ENCODE results near the gene RENBP. TPM values are rescaled to one million over a fixed set of nuclear protein-coding genes. Genes with fewer than 3 reads are reported as not detected.
A peak's percentile ranks its signal among the peaks of the same experiment; 100 is the strongest.
"Not testable (repeated sequence)": the region's sequence is repeated elsewhere in the genome, so short reads cannot be mapped to it uniquely, and the experiment has no call there.

The RENBP gene
- 1 to 10 TPM in 4 of 6 donors, under 1 TPM in 2; 0.68 to 3.8 (median 1.7) TPM for polyA plus RNA-seq (ENCODE audit: low read depth in 6 of 6)

DNA sequence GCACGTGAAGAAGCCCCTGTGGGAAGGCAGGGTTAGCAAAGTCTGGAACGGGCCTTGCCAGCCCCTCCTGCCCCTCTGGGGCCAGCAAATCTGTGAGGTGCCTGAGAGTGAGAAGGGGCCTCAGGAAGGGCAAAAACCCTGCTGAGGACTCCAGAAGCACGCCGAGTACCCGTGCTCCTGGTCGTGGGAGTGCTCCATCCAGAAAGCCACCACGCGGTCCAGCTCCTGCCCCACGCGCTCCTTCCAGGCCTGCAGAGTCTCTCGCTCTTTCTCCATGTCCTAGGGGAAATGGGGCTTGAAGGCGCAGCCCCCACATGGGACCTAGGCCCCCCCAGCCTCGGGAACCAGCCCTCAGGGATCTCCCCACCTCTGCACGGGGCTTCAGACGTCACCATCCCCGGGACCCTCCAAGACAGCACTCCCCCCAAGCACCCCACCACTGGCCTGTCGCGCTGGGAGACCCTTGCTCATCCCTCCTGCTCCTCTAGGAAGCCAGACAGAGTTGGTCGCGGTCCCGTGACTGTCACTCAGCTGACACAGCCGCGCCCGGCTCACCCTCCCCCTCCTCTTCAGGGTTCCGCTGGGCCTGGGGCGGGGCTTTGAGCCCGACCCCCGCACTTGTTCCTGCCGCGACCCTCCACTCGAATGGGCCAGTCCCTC, at the start of gene RENBP:
RENBP (minus strand) TSS at position 504 of the 660 bp plus-strand sequence; CDS start at position 471, 33 bp downstream.
- no peaks in the 10 kb centered on the region for H3K9me3 Mint-ChIP-seq
- H3K27me3 Mint-ChIP-seq: no peaks in the 10 kb centered on the region
- ATAC-seq (ENCODE audit: low read depth in 2 of 2) (peak; percentile 64 to 69), DNase-seq (peak; percentile 47)
- peak within 1 kb of the TSS; percentile 83 to 91 (median 88) for H3K4me3 Mint-ChIP-seq
- peak within 1 kb of the TSS; percentile 80 to 97 (median 92) for H3K27ac Mint-ChIP-seq
- H3K36me3 Mint-ChIP-seq: peaks cover 0 to 7% of the 10 kb centered on the region in 2 donors
- peaks cover 13 to 47% (median 17%) of the 10 kb centered on the region in 3 donors for H3K4me1 Mint-ChIP-seq

DNA sequence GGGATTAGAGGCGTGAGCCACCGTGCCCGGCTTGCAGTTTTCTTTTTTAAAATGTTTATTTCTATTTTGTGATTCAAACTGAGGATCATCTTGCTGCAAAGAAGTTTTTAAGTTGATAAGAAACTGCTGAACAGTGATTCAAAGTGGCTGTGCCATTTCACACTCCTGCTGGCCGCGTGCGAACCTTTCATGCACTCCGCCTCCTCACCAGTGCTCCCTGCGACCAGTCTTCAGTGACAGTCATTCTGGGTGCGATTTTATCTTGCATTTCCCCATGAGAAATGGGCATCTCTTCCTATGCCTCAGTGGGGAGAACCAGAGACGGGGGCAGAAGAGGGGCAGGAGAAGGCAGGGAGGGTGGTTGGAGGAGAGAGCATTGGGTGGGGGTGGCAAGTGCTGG, 49.5 kb upstream of the RENBP start:
- H3K4me3 Mint-ChIP-seq: no peak overlapping the region
- peaks cover 0 to 4% (median 0%) of the 10 kb centered on the region in 7 donors for H3K9me3 Mint-ChIP-seq
- no peak overlapping the region for H3K27ac Mint-ChIP-seq
- ATAC-seq (ENCODE audit: low read depth in 2 of 2): no peak
- no peaks in the 10 kb centered on the region for H3K27me3 Mint-ChIP-seq
- H3K4me1 Mint-ChIP-seq: peaks cover 0 to 2% (median 0%) of the 10 kb centered on the region in 3 donors
- DNase-seq: no peak
- H3K36me3 Mint-ChIP-seq: no peaks in the 10 kb centered on the region

DNA sequence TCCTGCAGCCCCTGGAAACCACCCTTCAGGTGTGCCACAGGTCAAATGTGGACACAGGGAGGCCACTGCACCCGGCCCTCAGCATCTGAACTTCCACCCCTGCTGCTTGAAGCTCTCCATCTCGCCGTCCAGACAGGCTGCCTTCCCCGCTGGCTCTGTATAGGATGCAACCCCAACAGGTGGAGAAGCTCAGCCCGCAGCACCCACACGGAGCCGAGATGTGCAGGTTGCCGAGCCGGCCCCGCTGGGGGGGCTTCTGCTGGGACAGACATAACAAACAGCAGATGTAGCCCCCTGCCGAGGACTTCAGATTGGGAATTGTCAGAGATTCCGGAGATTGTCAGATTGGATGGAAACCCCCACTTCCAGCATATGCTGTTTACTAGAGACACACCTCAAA, 48.6 kb upstream of the RENBP start:
- Mint-ChIP-seq H3K9me3 (peaks cover 0 to 4% (median 0%) of the 10 kb centered on the region in 7 donors), H3K4me3 (peak overlapping the region in 1 of 8 donors; percentile 9), H3K27ac (peak overlapping the region in 1 of 6 donors; percentile 81), H3K27me3 (no peaks in the 10 kb centered on the region), H3K4me1 (peaks cover 0 to 2% (median 0%) of the 10 kb centered on the region in 3 donors), H3K36me3 (no peaks in the 10 kb centered on the region)
- no peak for ATAC-seq (ENCODE audit: low read depth in 2 of 2)
- no peak for DNase-seq

DNA sequence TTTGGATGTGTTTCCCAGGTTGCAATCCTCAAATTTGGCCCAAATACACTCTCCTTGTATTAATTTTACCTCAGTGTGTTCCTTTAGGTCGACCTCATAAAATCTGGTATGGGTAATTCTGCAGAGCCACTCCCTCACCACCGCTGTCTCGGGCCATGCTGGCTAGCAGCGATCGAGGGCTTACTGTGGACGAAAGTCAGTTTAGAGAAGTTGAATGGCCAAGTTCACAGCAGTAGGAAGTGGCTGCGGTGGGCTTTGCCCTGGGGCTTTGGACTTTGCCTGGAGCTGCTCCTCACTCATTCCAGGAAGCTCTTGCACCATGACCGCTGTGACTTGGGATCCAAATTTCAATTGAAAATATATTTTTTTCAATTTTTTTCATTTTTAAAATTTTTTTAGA, 47.7 kb upstream of the RENBP start:
- H3K36me3 Mint-ChIP-seq: no peaks in the 10 kb centered on the region
- H3K4me3 Mint-ChIP-seq: peak overlapping the region in 1 of 8 donors; percentile 61
- DNase-seq: no peak
- H3K27me3 Mint-ChIP-seq: no peaks in the 10 kb centered on the region
- ATAC-seq (ENCODE audit: low read depth in 2 of 2): no peak
- H3K4me1 Mint-ChIP-seq: peaks cover 0 to 2% (median 0%) of the 10 kb centered on the region in 3 donors
- H3K27ac Mint-ChIP-seq: peak overlapping the region in 1 of 6 donors; percentile 21
- peaks cover 0 to 4% (median 0%) of the 10 kb centered on the region in 7 donors for H3K9me3 Mint-ChIP-seq

DNA sequence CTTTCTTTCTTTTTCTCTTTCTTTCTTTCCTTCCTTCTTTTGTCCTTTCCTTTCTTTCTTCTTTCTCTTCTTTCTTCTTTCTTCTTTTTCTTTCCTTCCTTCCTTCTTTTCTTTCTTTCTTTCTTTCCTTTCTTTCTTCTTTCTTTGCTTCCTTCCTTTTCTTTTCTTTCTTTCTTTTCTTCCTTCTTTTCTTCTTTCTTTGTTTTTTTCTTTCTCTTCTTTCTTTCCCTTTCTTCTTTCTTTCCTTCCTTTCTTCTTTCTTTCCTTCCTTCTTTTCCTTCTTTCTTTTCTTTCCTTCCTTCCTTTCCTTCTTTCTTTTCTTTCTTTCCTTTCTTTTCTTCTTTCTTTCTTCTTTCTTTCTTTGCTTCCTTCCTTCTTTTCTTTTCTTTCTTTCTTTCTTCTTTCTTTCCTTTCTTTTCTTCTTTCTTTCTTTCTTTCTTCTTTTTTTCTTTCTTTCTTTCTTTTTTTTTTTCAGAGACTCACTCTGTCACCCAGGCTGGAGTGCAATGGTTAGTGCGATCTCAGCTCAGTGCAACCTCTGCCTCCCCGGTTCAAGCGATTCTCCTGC, 46.7 kb upstream of the RENBP start:
- Mint-ChIP-seq H3K4me3 (no peak overlapping the region), H3K27me3 (no peaks in the 10 kb centered on the region)
- no peak for ATAC-seq (ENCODE audit: low read depth in 2 of 2)

DNA sequence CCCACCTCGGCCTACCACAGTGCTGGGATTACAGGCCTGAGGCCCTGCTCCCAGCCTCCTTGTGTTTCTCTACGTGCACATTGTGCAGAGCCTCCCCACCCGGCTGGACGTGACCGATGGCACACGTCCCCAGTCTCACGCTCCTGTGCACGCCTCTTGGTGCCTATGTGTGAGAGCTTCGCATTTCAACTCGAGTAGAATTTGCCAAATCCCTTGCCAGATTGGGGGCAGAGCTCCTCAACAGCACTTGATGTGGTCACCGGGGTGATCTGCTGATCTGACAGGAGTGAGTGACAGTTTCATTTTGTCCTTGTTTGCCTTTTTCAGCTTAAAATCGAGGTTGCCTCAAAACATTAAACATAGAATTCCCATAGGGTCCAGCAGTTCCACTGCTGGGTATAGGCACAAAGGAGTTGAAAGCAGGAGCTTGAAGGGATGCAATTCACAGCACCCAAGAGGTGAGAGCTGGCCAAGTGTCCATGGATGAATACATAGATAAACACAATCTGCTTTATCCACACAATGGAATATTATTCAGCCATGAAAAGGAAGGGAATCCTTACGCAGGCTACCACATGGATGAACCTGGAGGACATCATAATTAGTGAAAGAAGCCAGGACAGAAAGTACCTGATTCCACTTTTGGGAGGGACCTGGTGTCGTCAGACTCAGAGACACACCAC, 45.7 kb upstream of the RENBP start:
- ATAC-seq (ENCODE audit: low read depth in 2 of 2) (no peak), DNase-seq (no peak)
- Mint-ChIP-seq H3K4me1 (peaks cover 0 to 14% (median 0%) of the 10 kb centered on the region in 3 donors), H3K27ac (peak overlapping the region in 1 of 6 donors; percentile 33), H3K4me3 (no peak overlapping the region), H3K9me3 (peaks cover 0 to 4% (median 0%) of the 10 kb centered on the region in 7 donors), H3K36me3 (no peaks in the 10 kb centered on the region), H3K27me3 (no peaks in the 10 kb centered on the region)

More for the DNA sequence above, 46.7 kb upstream of the RENBP start:
- Mint-ChIP-seq H3K9me3 (peaks cover 0 to 4% (median 0%) of the 10 kb centered on the region in 7 donors), H3K36me3 (no peaks in the 10 kb centered on the region), H3K27ac (no peak overlapping the region), H3K4me1 (peaks cover 0 to 6% (median 0%) of the 10 kb centered on the region in 3 donors)
- no peak for DNase-seq

DNA sequence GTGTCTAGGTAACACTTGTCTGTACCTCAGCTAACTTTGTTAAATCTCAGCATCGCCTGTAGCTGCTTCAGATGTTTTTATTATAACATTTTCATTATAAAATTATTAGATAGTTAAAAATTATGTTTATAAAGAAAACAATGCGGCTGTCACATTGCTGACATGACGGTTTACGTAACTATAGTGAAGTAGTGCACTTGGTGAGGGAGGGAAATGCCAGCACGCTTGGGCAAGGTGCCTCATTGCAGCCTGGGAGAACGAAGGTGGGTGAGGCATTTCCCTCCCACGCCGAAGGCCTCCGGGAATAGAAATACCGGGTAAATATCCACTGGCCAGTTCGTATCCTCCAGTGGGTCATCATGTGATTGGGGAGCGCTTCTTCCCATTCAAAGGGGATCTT, 44.0 kb upstream of the RENBP start:
- Mint-ChIP-seq H3K9me3 (peaks cover 0 to 4% (median 0%) of the 10 kb centered on the region in 7 donors), H3K27me3 (no peaks in the 10 kb centered on the region), H3K27ac (no peak overlapping the region), H3K4me1 (peaks cover 8 to 30% (median 10%) of the 10 kb centered on the region in 3 donors), H3K36me3 (no peaks in the 10 kb centered on the region), H3K4me3 (no peak overlapping the region)
- no peak for ATAC-seq (ENCODE audit: low read depth in 2 of 2)
- no peak for DNase-seq

DNA sequence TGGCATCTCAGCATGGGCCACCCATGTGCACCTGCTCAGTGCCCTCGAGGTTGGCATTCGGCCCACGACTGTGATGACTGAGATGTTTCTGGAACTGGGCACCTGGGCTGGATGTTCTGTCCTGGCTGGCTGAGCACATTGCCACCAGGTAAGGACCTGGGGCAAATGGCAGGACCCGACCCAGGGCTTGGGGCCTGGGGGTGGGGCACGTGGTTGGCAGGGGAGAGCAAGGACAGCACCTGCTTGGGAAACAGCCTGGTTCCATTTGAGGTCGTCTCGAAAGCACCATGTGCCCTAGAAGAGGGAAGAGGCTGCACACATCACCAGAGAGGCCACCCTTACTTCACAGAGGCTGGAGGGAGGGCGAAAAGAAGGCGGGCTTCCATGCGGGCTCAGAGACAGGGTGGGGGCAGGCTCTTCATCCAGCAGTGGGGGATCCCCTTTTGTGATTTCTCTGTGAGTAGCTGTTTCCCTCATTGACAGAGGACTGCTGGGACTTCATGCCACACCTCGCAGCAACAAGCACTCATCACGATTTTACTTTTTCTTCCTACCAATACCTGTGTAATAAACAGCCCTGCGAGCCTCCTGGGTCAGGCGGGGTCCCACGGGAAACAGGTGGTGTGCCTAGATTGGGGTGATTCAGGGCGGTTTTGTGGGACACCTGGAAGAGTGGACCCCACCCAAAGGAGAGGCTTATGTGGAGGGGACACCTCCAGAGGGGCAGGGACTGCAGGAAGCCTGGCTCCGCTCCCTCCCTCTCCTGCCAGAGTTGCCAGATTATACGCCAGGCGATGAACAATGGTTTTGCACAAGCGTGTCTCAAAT, 40.1 kb upstream of the RENBP start:
- Mint-ChIP-seq H3K4me3 (peak overlapping the region; percentile 76 to 89 (median 84)), H3K27ac (peak overlapping the region; percentile 91 to 95 (median 94)), H3K4me1 (peaks cover 14 to 59% (median 30%) of the 10 kb centered on the region in 3 donors), H3K9me3 (no peaks in the 10 kb centered on the region), H3K27me3 (no peaks in the 10 kb centered on the region), H3K36me3 (no peaks in the 10 kb centered on the region)
- DNase-seq (peak; percentile 61), ATAC-seq (ENCODE audit: low read depth in 2 of 2) (peak; percentile 64 to 74)

DNA sequence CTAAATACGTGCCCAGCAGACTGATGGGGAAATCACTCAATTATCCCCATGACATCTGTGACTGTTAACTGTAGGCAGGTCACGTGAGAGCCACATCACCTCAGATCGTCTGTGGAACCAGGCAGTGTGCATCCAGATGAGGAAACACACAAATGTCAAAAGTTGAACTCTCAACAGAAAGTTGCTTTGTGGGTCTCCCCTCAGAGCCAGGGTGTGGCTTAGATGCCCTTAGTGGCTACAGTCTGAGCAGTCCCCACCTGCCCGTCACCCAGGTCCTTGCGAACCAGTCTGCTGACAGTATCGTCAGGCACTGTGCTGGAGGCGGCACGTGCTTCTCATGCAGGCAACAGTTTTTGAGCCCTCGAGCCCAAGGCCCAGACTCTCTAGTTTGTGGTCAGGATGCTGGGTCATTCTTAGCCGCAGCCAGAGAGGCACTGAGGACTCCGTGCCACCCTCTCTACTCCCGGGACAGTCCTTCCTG, 38.9 kb upstream of the RENBP start:
- H3K4me3 Mint-ChIP-seq: peak overlapping the region in 7 of 8 donors; percentile 38 to 85 (median 68)
- DNase-seq (no peak), ATAC-seq (ENCODE audit: low read depth in 2 of 2) (peak; percentile 24 to 29)
- no peaks in the 10 kb centered on the region for H3K9me3 Mint-ChIP-seq
- no peaks in the 10 kb centered on the region for H3K27me3 Mint-ChIP-seq
- no peaks in the 10 kb centered on the region for H3K36me3 Mint-ChIP-seq
- peaks cover 14 to 59% (median 30%) of the 10 kb centered on the region in 3 donors for H3K4me1 Mint-ChIP-seq
- peak overlapping the region; percentile 86 to 97 (median 92) for H3K27ac Mint-ChIP-seq

DNA sequence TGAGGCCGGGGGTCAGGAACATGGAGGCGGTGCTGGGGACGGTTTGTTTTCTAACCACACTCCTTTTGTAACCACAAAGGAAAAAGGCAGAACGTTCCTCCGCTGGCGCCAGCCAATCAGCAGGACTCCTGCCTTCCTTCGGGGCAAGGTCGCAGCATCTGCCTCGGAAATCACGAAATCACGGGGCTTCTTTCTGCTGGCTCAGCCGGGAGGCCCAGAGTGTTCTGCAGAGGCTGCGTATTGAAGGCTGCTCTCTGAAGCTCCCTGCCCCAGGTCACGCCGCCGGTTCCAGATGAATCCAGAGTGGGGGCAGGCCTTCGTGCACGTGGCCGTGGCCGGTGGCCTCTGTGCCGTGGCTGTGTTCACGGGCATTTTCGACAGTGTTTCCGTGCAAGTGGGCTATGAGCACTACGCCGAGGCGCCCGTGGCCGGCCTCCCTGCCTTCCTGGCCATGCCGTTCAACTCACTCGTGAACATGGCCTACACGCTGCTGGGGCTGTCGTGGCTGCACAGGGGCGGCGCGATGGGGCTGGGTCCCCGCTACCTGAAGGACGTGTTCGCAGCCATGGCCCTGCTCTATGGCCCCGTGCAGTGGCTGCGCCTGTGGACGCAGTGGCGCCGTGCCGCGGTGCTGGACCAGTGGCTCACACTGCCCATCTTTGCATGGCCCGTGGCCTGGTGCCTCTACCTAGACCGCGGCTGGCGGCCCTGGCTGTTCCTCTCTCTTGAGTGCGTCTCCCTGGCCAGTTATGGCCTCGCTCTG, 37.5 kb upstream of the RENBP start:
- DNase-seq (no peak), ATAC-seq (ENCODE audit: low read depth in 2 of 2) (no peak)
- H3K4me1 Mint-ChIP-seq: peaks cover 14 to 59% (median 30%) of the 10 kb centered on the region in 3 donors
- no peaks in the 10 kb centered on the region for H3K9me3 Mint-ChIP-seq
- H3K4me3 Mint-ChIP-seq: peak overlapping the region; percentile 60 to 87 (median 74)
- no peaks in the 10 kb centered on the region for H3K36me3 Mint-ChIP-seq
- H3K27ac Mint-ChIP-seq: peak overlapping the region; percentile 93 to 98 (median 95)
- H3K27me3 Mint-ChIP-seq: no peaks in the 10 kb centered on the region

DNA sequence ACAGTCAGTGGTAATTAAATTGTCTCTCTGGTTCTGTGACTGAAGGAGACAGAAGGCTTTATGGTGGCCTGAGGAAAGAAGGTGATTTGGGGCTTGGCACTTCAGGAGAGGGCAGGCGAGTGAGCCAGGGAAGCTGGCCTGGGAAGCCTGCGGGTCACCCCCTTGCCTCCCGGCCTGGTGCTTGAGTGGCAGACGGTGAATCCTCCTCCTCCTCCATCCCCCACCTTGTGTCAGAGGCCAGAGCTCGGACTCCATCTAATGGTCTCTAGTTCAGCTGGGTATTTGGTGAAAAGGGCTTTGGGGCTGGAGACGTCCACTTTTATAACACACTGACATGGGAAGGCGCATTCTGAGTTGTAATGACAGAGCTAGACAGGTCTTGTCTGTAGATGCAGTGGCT, 36.8 kb upstream of the RENBP start:
- H3K27me3 Mint-ChIP-seq: no peaks in the 10 kb centered on the region
- H3K4me3 Mint-ChIP-seq: peak overlapping the region; percentile 60 to 87 (median 74)
- H3K27ac Mint-ChIP-seq: peak overlapping the region; percentile 91 to 98 (median 95)
- peaks cover 14 to 56% (median 30%) of the 10 kb centered on the region in 3 donors for H3K4me1 Mint-ChIP-seq
- DNase-seq (no peak), ATAC-seq (ENCODE audit: low read depth in 2 of 2) (no peak)
- H3K36me3 Mint-ChIP-seq: no peaks in the 10 kb centered on the region
- H3K9me3 Mint-ChIP-seq: no peaks in the 10 kb centered on the region

DNA sequence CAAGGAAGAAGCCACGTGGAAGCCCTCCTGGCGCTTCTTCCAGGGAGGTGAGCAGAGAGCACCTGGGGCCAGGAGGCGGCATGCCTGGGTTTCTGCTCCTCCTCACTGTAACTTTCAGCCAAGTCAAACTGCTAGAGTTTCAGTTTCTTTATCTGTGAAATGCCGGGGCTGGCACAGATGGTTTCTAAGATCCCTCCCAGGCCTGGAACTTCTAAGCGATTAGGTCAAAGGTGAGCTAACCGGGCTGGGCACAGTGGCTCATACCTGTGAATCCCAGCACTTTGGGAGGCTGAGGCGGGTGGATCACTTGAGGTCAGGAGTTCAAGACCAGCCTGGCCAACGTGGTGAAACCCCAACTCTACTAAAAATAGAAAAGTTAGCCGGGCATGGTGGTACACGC, 36.0 kb upstream of the RENBP start:
- not testable (repeated sequence) for H3K36me3 Mint-ChIP-seq, H3K27me3 Mint-ChIP-seq, H3K9me3 Mint-ChIP-seq
- Mint-ChIP-seq H3K27ac (peak overlapping the region in 5 of 6 donors; percentile 53 to 98 (median 91)), H3K4me1 (peaks cover 17 to 52% (median 30%) of the 10 kb centered on the region in 3 donors), H3K4me3 (peak overlapping the region; percentile 59 to 79 (median 73))
- ATAC-seq (ENCODE audit: low read depth in 2 of 2): peak; percentile 44 to 57
- DNase-seq: peak; percentile 18
